ENCODE results near the gene TSEN2. TPM values are rescaled to one million over a fixed set of nuclear protein-coding genes. Genes with fewer than 3 reads are reported as not detected.
"Not testable (repeated sequence)": the region's sequence is repeated elsewhere in the genome, so short reads cannot be mapped to it uniquely, and the experiment has no call there.

Gene TSEN2
- total RNA-seq, 5 donors from 2014 or later (not counting 1 experiment from before 2014, with no cell fraction given) = 11.7 to 20.9 (median 18.2) TPM

- POLR2A ChIA-PET = no interaction called here
- no peak overlapping the region for H3K4me3 ChIP-seq (ENCODE audit: control insufficient read depth in 1 of 2, extremely low read depth in 1 of 2, low read length in 1 of 2)
- CTCF ChIA-PET = no interaction called here
- DNase-seq (no peak), ATAC-seq (replicated peaks in 1 of 4) (no peak)
- Mint-ChIP-seq H3K4me1 (no peaks in the 10 kb centered on the region), H3K36me3 (no peaks in the 10 kb centered on the region), H3K27ac (no peak overlapping the region), H3K27me3 (peaks cover 12 to 19% of the 10 kb centered on the region in 2 donors), H3K4me3 (no peak overlapping the region), H3K9me3 (no peaks in the 10 kb centered on the region)
- 74% methylated on average over 6 of the region's 7 CpGs for WGBS (ENCODE audit: insufficient coverage)
- no peaks in the 10 kb centered on the region for H3K4me1 ChIP-seq (ENCODE audit: control insufficient read depth in 1 of 2, extremely low read depth in 1 of 2, insufficient read depth in 2 of 2, low read length in 2 of 2)
- H3K27me3 ChIP-seq (replicated peaks in 1 of 2; ENCODE audit: control insufficient read depth in 2 of 2, extremely low read depth in 1 of 2, insufficient read depth in 2 of 2, low read length in 1 of 2) = peaks cover 0 to 22% of the 10 kb centered on the region in 2 experiments
- H3K9me3 ChIP-seq = no peaks in the 10 kb centered on the region
- no peak overlapping the region for H3K27ac ChIP-seq (ENCODE audit: low read length)
- no peaks in the 10 kb centered on the region for H3K36me3 ChIP-seq (ENCODE audit: control insufficient read depth in 2 of 2, extremely low read depth in 1 of 2, insufficient read depth in 1 of 2, low read length in 1 of 2)
Observed at GRCh38 chr3:12446298-12446697, 38.0 kb upstream of the TSEN2 start.

- H3K36me3 ChIP-seq (ENCODE audit: control insufficient read depth in 2 of 2, extremely low read depth in 1 of 2, insufficient read depth in 1 of 2, low read length in 1 of 2) = no peaks in the 10 kb centered on the region
- H3K27me3 ChIP-seq (replicated peaks in 1 of 2; ENCODE audit: control insufficient read depth in 2 of 2, extremely low read depth in 1 of 2, insufficient read depth in 2 of 2, low read length in 1 of 2) = peaks cover 0 to 20% of the 10 kb centered on the region in 2 experiments
- POLR2A ChIA-PET = no interaction called here
- Mint-ChIP-seq H3K4me1 (no peaks in the 10 kb centered on the region), H3K4me3 (no peak overlapping the region), H3K9me3 (no peaks in the 10 kb centered on the region), H3K27me3 (peaks cover 12 to 19% of the 10 kb centered on the region in 2 donors), H3K27ac (no peak overlapping the region), H3K36me3 (no peaks in the 10 kb centered on the region)
- H3K27ac ChIP-seq (ENCODE audit: low read length) = no peak overlapping the region
- 96% methylated on average over 4 of the region's 4 CpGs for WGBS (ENCODE audit: insufficient coverage)
- no peaks in the 10 kb centered on the region for H3K9me3 ChIP-seq
- DNase-seq (no peak), ATAC-seq (replicated peaks in 1 of 4) (no peak)
- H3K4me1 ChIP-seq (ENCODE audit: control insufficient read depth in 1 of 2, extremely low read depth in 1 of 2, insufficient read depth in 2 of 2, low read length in 2 of 2) = no peaks in the 10 kb centered on the region
- CTCF ChIA-PET = no interaction called here
- no peak overlapping the region for H3K4me3 ChIP-seq (ENCODE audit: control insufficient read depth in 1 of 2, extremely low read depth in 1 of 2, low read length in 1 of 2)
Observed at GRCh38 chr3:12447075-12447474, 37.2 kb upstream of the TSEN2 start.

GRCh38 chr3:12448404-12449202, 35.7 kb upstream of the TSEN2 start:
- H3K36me3 Mint-ChIP-seq; H3K36me3 ChIP-seq (ENCODE audit: control insufficient read depth in 2 of 2, extremely low read depth in 1 of 2, insufficient read depth in 1 of 2, low read length in 1 of 2); H3K27ac Mint-ChIP-seq; H3K4me1 ChIP-seq (ENCODE audit: control insufficient read depth in 1 of 2, extremely low read depth in 1 of 2, insufficient read depth in 2 of 2, low read length in 2 of 2); DNase-seq; H3K27me3 ChIP-seq (replicated peaks in 1 of 2; ENCODE audit: control insufficient read depth in 2 of 2, extremely low read depth in 1 of 2, insufficient read depth in 2 of 2, low read length in 1 of 2); H3K9me3 ChIP-seq; POLR2A ChIA-PET; H3K4me3 ChIP-seq (ENCODE audit: control insufficient read depth in 1 of 2, extremely low read depth in 1 of 2, low read length in 1 of 2); H3K4me1 Mint-ChIP-seq; ATAC-seq (replicated peaks in 1 of 4); CTCF ChIA-PET; H3K27ac ChIP-seq (ENCODE audit: low read length); H3K9me3 Mint-ChIP-seq; H3K4me3 Mint-ChIP-seq: not testable (repeated sequence)
- H3K27me3 Mint-ChIP-seq = peaks cover 4 to 12% of the 10 kb centered on the region in 2 donors
- 100% methylated on average over 1 of the region's 4 CpGs for WGBS (ENCODE audit: insufficient coverage)

- H3K4me3 Mint-ChIP-seq = no peak overlapping the region
- Histone ChIP-seq H3K27ac (ENCODE audit: low read length) (no peak overlapping the region), H3K4me3 (ENCODE audit: control insufficient read depth in 1 of 2, extremely low read depth in 1 of 2, low read length in 1 of 2) (no peak overlapping the region), H3K36me3 (ENCODE audit: control insufficient read depth in 2 of 2, extremely low read depth in 1 of 2, insufficient read depth in 1 of 2, low read length in 1 of 2) (no peaks in the 10 kb centered on the region), H3K27me3 (replicated peaks in 1 of 2; ENCODE audit: control insufficient read depth in 2 of 2, extremely low read depth in 1 of 2, insufficient read depth in 2 of 2, low read length in 1 of 2) (peaks cover 0 to 7% of the 10 kb centered on the region in 2 experiments), H3K9me3 (no peaks in the 10 kb centered on the region), H3K4me1 (ENCODE audit: control insufficient read depth in 1 of 2, extremely low read depth in 1 of 2, insufficient read depth in 2 of 2, low read length in 2 of 2) (no peaks in the 10 kb centered on the region)
- CTCF ChIA-PET = no interaction called here
- no peaks in the 10 kb centered on the region for H3K4me1 Mint-ChIP-seq
- no peaks in the 10 kb centered on the region for H3K36me3 Mint-ChIP-seq
- POLR2A ChIA-PET = no interaction called here
- ATAC-seq (replicated peaks in 1 of 4) (no peak), DNase-seq (no peak)
- no peaks in the 10 kb centered on the region for H3K9me3 Mint-ChIP-seq
- WGBS (ENCODE audit: insufficient coverage) = 96% methylated on average over 4 of the region's 8 CpGs
- no peak overlapping the region for H3K27ac Mint-ChIP-seq
- peaks cover 0 to 6% of the 10 kb centered on the region in 2 donors for H3K27me3 Mint-ChIP-seq
Observed at GRCh38 chr3:12449889-12450682, 34.2 kb upstream of the TSEN2 start.

GRCh38 chr3:12451481-12451880, 32.8 kb upstream of the TSEN2 start:
- Mint-ChIP-seq H3K27ac (no peak overlapping the region), H3K36me3 (no peaks in the 10 kb centered on the region), H3K4me1 (no peaks in the 10 kb centered on the region), H3K27me3 (no peaks in the 10 kb centered on the region), H3K9me3 (no peaks in the 10 kb centered on the region), H3K4me3 (no peak overlapping the region)
- ChIA-PET CTCF (interaction anchor here in 1 of 2 donors (0.5 to 0.8 kb wide), 2 partner anchors 28 to 280 kb away, joined by 3 read pairs; no protein-coding TSS in a partner anchor), POLR2A (no interaction called here)
- Histone ChIP-seq H3K36me3 (ENCODE audit: control insufficient read depth in 2 of 2, extremely low read depth in 1 of 2, insufficient read depth in 1 of 2, low read length in 1 of 2) (no peaks in the 10 kb centered on the region), H3K27ac (ENCODE audit: low read length) (no peak overlapping the region), H3K4me1 (ENCODE audit: control insufficient read depth in 1 of 2, extremely low read depth in 1 of 2, insufficient read depth in 2 of 2, low read length in 2 of 2) (no peaks in the 10 kb centered on the region), H3K4me3 (ENCODE audit: control insufficient read depth in 1 of 2, extremely low read depth in 1 of 2, low read length in 1 of 2) (no peak overlapping the region), H3K27me3 (replicated peaks in 1 of 2; ENCODE audit: control insufficient read depth in 2 of 2, extremely low read depth in 1 of 2, insufficient read depth in 2 of 2, low read length in 1 of 2) (no peaks in the 10 kb centered on the region), H3K9me3 (no peaks in the 10 kb centered on the region)
- 100% methylated on average over 2 of the region's 5 CpGs for WGBS (ENCODE audit: insufficient coverage)
- ATAC-seq (replicated peaks in 1 of 4) = no peak
- no peak for DNase-seq

GRCh38 chr3:12451960-12452359, 32.3 kb upstream of the TSEN2 start:
- DNase-seq (no peak), ATAC-seq (replicated peaks in 1 of 4) (no peak)
- Mint-ChIP-seq H3K4me1 (no peaks in the 10 kb centered on the region), H3K9me3 (no peaks in the 10 kb centered on the region), H3K4me3 (no peak overlapping the region), H3K36me3 (no peaks in the 10 kb centered on the region), H3K27me3 (no peaks in the 10 kb centered on the region), H3K27ac (no peak overlapping the region)
- no peaks in the 10 kb centered on the region for H3K27me3 ChIP-seq (replicated peaks in 1 of 2; ENCODE audit: control insufficient read depth in 2 of 2, extremely low read depth in 1 of 2, insufficient read depth in 2 of 2, low read length in 1 of 2)
- no CpG with 5 or more reads among the region's 1 CpG for WGBS (ENCODE audit: insufficient coverage)
- POLR2A ChIA-PET = no interaction called here
- no peaks in the 10 kb centered on the region for H3K36me3 ChIP-seq (ENCODE audit: control insufficient read depth in 2 of 2, extremely low read depth in 1 of 2, insufficient read depth in 1 of 2, low read length in 1 of 2)
- no peak overlapping the region for H3K27ac ChIP-seq (ENCODE audit: low read length)
- no peaks in the 10 kb centered on the region for H3K9me3 ChIP-seq
- no peaks in the 10 kb centered on the region for H3K4me1 ChIP-seq (ENCODE audit: control insufficient read depth in 1 of 2, extremely low read depth in 1 of 2, insufficient read depth in 2 of 2, low read length in 2 of 2)
- no peak overlapping the region for H3K4me3 ChIP-seq (ENCODE audit: control insufficient read depth in 1 of 2, extremely low read depth in 1 of 2, low read length in 1 of 2)
- CTCF ChIA-PET = interaction anchor here in 1 of 2 donors (0.5 to 0.8 kb wide), 2 partner anchors 28 to 279 kb away, joined by 3 read pairs; no protein-coding TSS in a partner anchor

Measured in T-cell (primary cell).